ENCODE results near the gene CABCOCO1.

Gene CABCOCO1

DNA sequence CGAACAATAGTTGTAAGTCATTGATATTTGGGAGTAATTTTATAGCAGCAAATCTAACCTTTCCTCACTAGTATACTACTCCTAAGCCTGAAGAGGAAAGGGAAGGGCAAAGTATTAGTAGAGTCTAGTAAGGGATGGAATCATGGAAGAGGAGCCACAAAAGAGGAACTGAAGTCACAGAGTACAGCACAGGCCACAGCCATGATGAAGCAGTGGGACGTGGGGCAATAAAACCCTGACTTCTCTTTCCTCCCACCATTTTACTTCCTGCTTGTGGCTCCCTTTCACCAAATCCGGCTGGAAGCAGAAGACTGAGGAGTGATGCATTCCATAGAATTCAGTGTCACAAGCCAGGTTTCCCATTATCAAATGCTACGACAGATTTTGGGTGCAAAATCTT is 58.7 kb downstream of the CABCOCO1 start:
- TF ChIP-seq SIN3A (IDR thresholded peaks at IDR 0.05; ENCODE audit: borderline replicate concordance, insufficient read depth, low read length) (no peak), REST (IDR thresholded peaks at IDR 0.05; ENCODE audit: insufficient read depth in 1 of 2, low read depth in 2 of 2, low read length in 2 of 2) (no peak), FOXP2 (optimal IDR thresholded peaks at IDR 0.05; ENCODE audit: borderline replicate concordance, extremely low read depth, extremely low read length, insufficient read depth) (no peak), TAF1 (IDR thresholded peaks at IDR 0.05; ENCODE audit: borderline replicate concordance, insufficient read depth, low read length) (no peak), POLR2AphosphoS5 (IDR thresholded peaks at IDR 0.05; ENCODE audit: low read depth, low read length) (no peak)

DNA sequence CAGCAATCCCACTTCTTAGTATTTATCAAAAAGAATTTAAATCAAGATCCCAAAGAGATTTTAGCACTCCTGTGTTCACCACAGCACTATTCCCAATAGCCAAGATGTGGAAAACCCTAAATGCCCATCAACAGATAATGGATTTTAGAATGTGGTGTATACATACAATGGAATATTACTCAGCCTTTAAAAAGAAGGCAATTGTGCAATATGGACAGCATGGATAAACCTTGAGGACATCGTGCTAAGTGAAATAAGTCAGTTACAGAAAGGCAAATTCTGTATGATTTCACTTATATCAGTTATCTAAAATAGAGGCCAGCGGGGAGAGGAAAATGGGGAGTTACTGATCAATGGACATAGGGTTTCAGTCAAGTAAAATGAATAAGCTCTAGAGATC is 66.9 kb downstream of the CABCOCO1 start:
- no peak for TF ChIP-seq SIN3A (IDR thresholded peaks at IDR 0.05; ENCODE audit: borderline replicate concordance, insufficient read depth, low read length)
- no peak for TF ChIP-seq REST (IDR thresholded peaks at IDR 0.05; ENCODE audit: insufficient read depth in 1 of 2, low read depth in 2 of 2, low read length in 2 of 2)
- TF ChIP-seq TAF1 (IDR thresholded peaks at IDR 0.05; ENCODE audit: borderline replicate concordance, insufficient read depth, low read length): no peak
- TF ChIP-seq FOXP2 (optimal IDR thresholded peaks at IDR 0.05; ENCODE audit: borderline replicate concordance, extremely low read depth, extremely low read length, insufficient read depth): no peak
- TF ChIP-seq POLR2AphosphoS5 (IDR thresholded peaks at IDR 0.05; ENCODE audit: low read depth, low read length): no peak

DNA sequence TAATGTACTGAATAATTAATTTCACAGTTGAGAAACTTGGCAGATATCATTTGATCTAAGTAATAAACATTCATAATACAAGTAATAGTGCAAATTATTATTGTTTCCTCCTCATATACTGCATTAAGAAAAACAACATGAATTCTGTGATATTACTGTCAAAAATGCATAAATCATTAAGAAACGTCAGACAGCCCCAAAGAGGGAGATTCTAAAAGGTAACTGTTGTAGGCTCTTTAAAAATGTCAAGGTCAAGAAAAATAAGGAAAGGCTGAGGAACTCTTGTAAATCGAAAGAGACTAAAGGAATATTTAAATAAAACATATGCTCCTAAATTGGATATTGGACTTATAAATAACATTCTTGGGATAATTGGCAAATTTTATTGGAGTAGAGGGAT is 67.9 kb downstream of the CABCOCO1 start:
- TF ChIP-seq SIN3A (IDR thresholded peaks at IDR 0.05; ENCODE audit: borderline replicate concordance, insufficient read depth, low read length) (no peak), POLR2AphosphoS5 (IDR thresholded peaks at IDR 0.05; ENCODE audit: low read depth, low read length) (no peak), FOXP2 (optimal IDR thresholded peaks at IDR 0.05; ENCODE audit: borderline replicate concordance, extremely low read depth, extremely low read length, insufficient read depth) (no peak), REST (IDR thresholded peaks at IDR 0.05; ENCODE audit: insufficient read depth in 1 of 2, low read depth in 2 of 2, low read length in 2 of 2) (no peak)

DNA sequence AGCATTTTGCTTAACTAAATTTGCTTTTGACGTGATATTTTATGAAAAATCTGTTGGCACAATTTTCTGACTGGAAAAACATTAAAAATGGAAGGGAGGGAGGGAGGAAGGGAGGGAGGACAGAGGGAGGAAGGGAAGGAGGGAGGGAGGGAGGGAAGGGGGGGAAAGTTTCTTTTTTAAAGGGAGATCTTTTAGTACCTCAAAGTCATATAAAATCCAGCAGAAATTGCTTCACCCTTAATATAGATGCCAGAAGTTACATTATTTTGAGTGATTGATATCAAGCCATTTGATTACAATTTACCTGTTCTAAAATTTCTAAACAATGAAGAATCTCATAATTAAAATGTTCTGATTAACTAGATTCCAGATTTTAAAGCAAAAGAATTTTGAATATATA is 68.9 kb downstream of the CABCOCO1 start:
- TF ChIP-seq POLR2AphosphoS5 (IDR thresholded peaks at IDR 0.05; ENCODE audit: low read depth, low read length): no peak

DNA sequence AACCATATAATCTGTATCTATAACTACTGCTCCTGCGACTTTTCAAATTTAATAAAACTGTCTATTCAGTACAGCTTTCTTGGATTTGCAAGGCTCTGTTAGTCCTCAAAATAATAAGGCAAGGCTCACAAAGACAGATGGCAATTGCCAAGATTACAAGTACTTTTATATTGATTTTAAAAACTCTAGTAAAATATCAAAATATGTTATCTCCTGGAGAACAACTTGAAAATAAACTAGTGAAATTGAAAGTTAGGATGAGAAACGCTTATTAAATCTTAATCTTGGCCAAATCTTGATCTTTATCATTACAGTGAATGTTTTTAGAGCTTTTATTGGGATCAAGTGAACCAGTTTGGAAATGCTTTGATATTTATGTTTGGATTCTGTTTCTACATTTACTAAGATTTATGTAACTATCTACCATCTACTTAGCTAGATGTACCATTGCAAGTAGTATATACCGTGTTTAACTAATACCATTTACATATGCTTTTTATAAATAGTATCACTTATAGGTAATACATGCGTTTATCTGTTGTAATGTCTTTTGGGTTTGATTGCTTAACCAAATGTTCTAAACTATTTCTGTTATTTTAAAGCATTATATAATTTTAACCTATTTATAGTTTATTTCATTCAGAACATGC is 70.0 kb downstream of the CABCOCO1 start:
- no peak for TF ChIP-seq REST (IDR thresholded peaks at IDR 0.05; ENCODE audit: insufficient read depth in 1 of 2, low read depth in 2 of 2, low read length in 2 of 2)
- no peak for TF ChIP-seq SIN3A (IDR thresholded peaks at IDR 0.05; ENCODE audit: borderline replicate concordance, insufficient read depth, low read length)
- no peak for TF ChIP-seq TAF1 (IDR thresholded peaks at IDR 0.05; ENCODE audit: borderline replicate concordance, insufficient read depth, low read length)
- TF ChIP-seq FOXP2 (optimal IDR thresholded peaks at IDR 0.05; ENCODE audit: borderline replicate concordance, extremely low read depth, extremely low read length, insufficient read depth): no peak
- no peak for TF ChIP-seq POLR2AphosphoS5 (IDR thresholded peaks at IDR 0.05; ENCODE audit: low read depth, low read length)

All from PFSK-1 (cell line).